Keratinocyte (primary cell): ENCODE results near the gene ACSS1. TPM values are rescaled to one million over a fixed set of nuclear protein-coding genes. Genes with fewer than 3 reads are reported as not detected.

ENCODE experiments used
- DNase-seq: peaks from one replicate; pipeline ENCODE4 v3.0.0-alpha.2; 2011; ENCODE audit warnings: low read depth, missing footprints, low spot score
- FAIRE-seq: peaks from 2 replicates; lab custom pipeline; 2011; peaks lifted over from hg19 to GRCh38; lab: Jason Lieb, UNC
- H2AFZ ChIP-seq: 2 replicates; pipeline ENCODE4 v1.6.0; 2012; ENCODE audit warnings: low read length, control low read depth, inconsistent platforms; ENCODE audit not compliant: control insufficient read depth
- H3K27ac ChIP-seq: 2 replicates; pipeline ENCODE4 v1.5.1; 2011; ENCODE audit warnings: low read length; ENCODE audit not compliant: control insufficient read depth, insufficient read depth
- H3K27me3 ChIP-seq: 3 replicates; pipeline ENCODE4 v1.6.0; 2011; ENCODE audit warnings: low read length; ENCODE audit not compliant: control insufficient read depth, insufficient read depth; ENCODE audit errors: extremely low read depth
- H3K36me3 ChIP-seq, 2 experiments: 2 replicates in 1 of 2; 3 replicates in 1 of 2; pipeline ENCODE4 v1.5.1; 2011; ENCODE audit warnings: low read length in 2 of 2, mild to moderate bottlenecking in 1 of 2; ENCODE audit not compliant: control insufficient read depth in 2 of 2, insufficient read depth in 2 of 2; ENCODE audit errors: extremely low read depth in 1 of 2
- H3K4me1 ChIP-seq: 3 replicates; pipeline ENCODE4 v1.5.1; 2011; ENCODE audit warnings: low read length; ENCODE audit not compliant: control insufficient read depth, insufficient read depth; ENCODE audit errors: extremely low read depth
- H3K4me2 ChIP-seq: 3 replicates; pipeline ENCODE4 v1.6.0; 2011; ENCODE audit warnings: low read depth, low read length; ENCODE audit not compliant: control insufficient read depth, insufficient read depth; ENCODE audit errors: extremely low read depth
- H3K4me3 ChIP-seq, 3 experiments: fragments of 200-600 bp in 1 of 3; sonication (generic) in 1 of 3; 2 replicates in 2 of 3; 3 replicates in 1 of 3; pipeline ENCODE4 v1.5.1; 2011 to 2016; ENCODE audit warnings: low read length in 3 of 3, mild to moderate bottlenecking in 3 of 3, control low read depth in 2 of 3, inconsistent platforms in 1 of 3, low read depth in 1 of 3, mixed read lengths in 1 of 3, mixed run types in 1 of 3, moderate library complexity in 1 of 3; ENCODE audit not compliant: control insufficient read depth in 2 of 3, insufficient read depth in 2 of 3; ENCODE audit errors: extremely low read depth in 1 of 3
- H3K79me2 ChIP-seq: 2 replicates; pipeline ENCODE4 v1.6.0; 2012; ENCODE audit warnings: low read length; ENCODE audit not compliant: control insufficient read depth, insufficient read depth
- H3K9ac ChIP-seq: 3 replicates; pipeline ENCODE4 v1.6.0; 2011; ENCODE audit warnings: low read length; ENCODE audit not compliant: control insufficient read depth, insufficient read depth; ENCODE audit errors: extremely low read depth
- H3K9me1 ChIP-seq: 3 replicates; pipeline ENCODE4 v1.6.0; 2011; ENCODE audit warnings: low read length; ENCODE audit not compliant: control insufficient read depth, insufficient read depth; ENCODE audit errors: extremely low read depth
- H3K9me3 ChIP-seq: 2 replicates; pipeline ENCODE4 v1.5.1; 2012; ENCODE audit warnings: low read depth, low read length; ENCODE audit not compliant: control insufficient read depth
- H4K20me1 ChIP-seq: 3 replicates; pipeline ENCODE4 v1.6.0; 2011; ENCODE audit warnings: low read length; ENCODE audit not compliant: control insufficient read depth, insufficient read depth; ENCODE audit errors: extremely low read depth
- CTCF ChIP-seq, 3 experiments: IDR thresholded peaks in 1 of 3; conservative IDR thresholded peaks in 1 of 3; optimal IDR thresholded peaks in 1 of 3; 2 replicates in 2 of 3; 3 replicates in 1 of 3; pipeline versions ENCODE3 to v1.5.1; 2011; ENCODE audit warnings: low read length in 3 of 3, mild to moderate bottlenecking in 3 of 3, moderate library complexity in 2 of 3, control low read depth in 1 of 3, inconsistent platforms in 1 of 3; ENCODE audit not compliant: insufficient read depth in 2 of 3; ENCODE audit errors: extremely low read depth in 1 of 3
- EZH2 ChIP-seq: IDR thresholded peaks from one replicate; pipeline ENCODE4 v1.6.1; 2012; ENCODE audit warnings: inconsistent platforms, mild to moderate bottlenecking, low read length, moderate library complexity
- dilution Hi-C: fragments of 300-500 bp; cut with MboI; formaldehyde crosslinking; loops from one replicate; pipeline ENCODE4 v1.7.0; 2020; ENCODE audit warnings: low sequenced_read_pairs; ENCODE audit not compliant: extremely low pct_ligation_motif_present
- polyA plus RNA-seq, 5 experiments: library from polyadenylated mRNA; depleted of rRNA in 3 of 5; stranded (reverse) in 3 of 5; stranded (forward) in 1 of 5; unstranded in 1 of 5; fragments of >200 nt; gene quantifications; 1 replicate in 1 of 5; 2 replicates in 3 of 5; 3 replicates in 1 of 5; pipeline versions ENCODE4 v1.2.1 to v1.2.3, GENCODE V29; 2011 to 2012; ENCODE audit warnings: missing spikeins in 2 of 5, low read depth in 1 of 5, low replicate concordance in 1 of 5

ACSS1 gene
- polyA plus RNA-seq, 1 donor (not counting 4 experiments of a cell fraction or from before 2014, with no cell fraction given) = 1.5 TPM

GRCh38 chr20:24987873-24988835, 69.8 kb downstream of the ACSS1 start:
- no peak for FAIRE-seq
- no peak for DNase-seq
- no peaks in the 10 kb centered on the region for H3K9me3 ChIP-seq

GRCh38 chr20:24987244-24987643, 70.7 kb downstream of the ACSS1 start:
- no peak overlapping the region for H3K4me2 ChIP-seq
- no peak overlapping the region for H3K4me3 ChIP-seq
- no peaks in the 10 kb centered on the region for H3K9me1 ChIP-seq
- DNase-seq (no peak), FAIRE-seq (no peak)
- dilution Hi-C loops = no loop called here
- H3K36me3 ChIP-seq = peaks cover 3% of the 10 kb centered on the region in 2 experiments
- no peaks in the 10 kb centered on the region for H4K20me1 ChIP-seq
- H3K27me3 ChIP-seq = no peaks in the 10 kb centered on the region
- H2AFZ ChIP-seq = no peak overlapping the region
- no peak overlapping the region for H3K9ac ChIP-seq
- peaks cover 14% of the 10 kb centered on the region for H3K4me1 ChIP-seq
- peaks cover 33% of the 10 kb centered on the region for H3K79me2 ChIP-seq
- no peak for TF ChIP-seq EZH2
- no peak for TF ChIP-seq CTCF (optimal IDR thresholded peaks at IDR 0.05 in 1 of 3, IDR thresholded peaks at IDR 0.05 in 1 of 3, conservative IDR thresholded peaks at IDR 0.05 in 1 of 3; ENCODE audit: extremely low read depth in 1 of 3, insufficient read depth in 2 of 3, low read length in 3 of 3)
- no peak overlapping the region for H3K27ac ChIP-seq
- H3K9me3 ChIP-seq = no peaks in the 10 kb centered on the region

More at GRCh38 chr20:24987873-24988835, 69.8 kb downstream of the ACSS1 start:
- no peak overlapping the region for H3K4me2 ChIP-seq
- H3K36me3 ChIP-seq = peaks cover 3% of the 10 kb centered on the region in 2 experiments
- no peaks in the 10 kb centered on the region for H4K20me1 ChIP-seq
- H3K27ac ChIP-seq = no peak overlapping the region
- H2AFZ ChIP-seq = no peak overlapping the region
- H3K4me3 ChIP-seq = no peak overlapping the region
- H3K4me1 ChIP-seq = peaks cover 18% of the 10 kb centered on the region
- no peaks in the 10 kb centered on the region for H3K9me1 ChIP-seq
- no peak for TF ChIP-seq CTCF (optimal IDR thresholded peaks at IDR 0.05 in 1 of 3, IDR thresholded peaks at IDR 0.05 in 1 of 3, conservative IDR thresholded peaks at IDR 0.05 in 1 of 3; ENCODE audit: extremely low read depth in 1 of 3, insufficient read depth in 2 of 3, low read length in 3 of 3)
- no peak for TF ChIP-seq EZH2
- H3K79me2 ChIP-seq = peaks cover 34% of the 10 kb centered on the region
- no peak overlapping the region for H3K9ac ChIP-seq
- dilution Hi-C loops = no loop called here
- no peaks in the 10 kb centered on the region for H3K27me3 ChIP-seq
